GM13976 (cell line): ENCODE data around the gene SH3BP4.

Experiments used
- DNase-seq: peaks from one replicate; pipeline ENCODE4 v3.0.0; 2012; ENCODE audit warnings: low spot score
- CTCF ChIP-seq: IDR thresholded peaks from 2 replicates; pipeline ENCODE4 v1.5.1; 2012; ENCODE audit warnings: borderline replicate concordance, mild to moderate bottlenecking; ENCODE audit not compliant: insufficient read depth; ENCODE audit errors: extremely low read depth, missing control alignments, control extremely low read depth
- in situ Hi-C: fragments of 300-500 bp; cut with MboI; formaldehyde crosslinking; loops from one replicate; pipeline ENCODE4 v1.12.0; 2022; ENCODE audit warnings: low sequenced_read_pairs, mixed read lengths, inconsistent platforms; ENCODE audit not compliant: unreplicated experiment

The SH3BP4 gene

GRCh38 chr2:234995332-234996068 is 43.7 kb downstream of the SH3BP4 start:
- in situ Hi-C loops, result no loop called here
- no peak for DNase-seq
- TF ChIP-seq CTCF, result no peak

- in situ Hi-C loops, result no loop called here
- TF ChIP-seq CTCF, result no peak
Measured at GRCh38 chr2:234996069-234996940, 44.5 kb downstream of the SH3BP4 start.

GRCh38 chr2:234996941-234997270 is 45.1 kb downstream of the SH3BP4 start:
- no peak for DNase-seq
- in situ Hi-C loops, result no loop called here
- TF ChIP-seq CTCF, result no peak

More at GRCh38 chr2:234996069-234996940, 44.5 kb downstream of the SH3BP4 start:
- DNase-seq, result no peak

DNA sequence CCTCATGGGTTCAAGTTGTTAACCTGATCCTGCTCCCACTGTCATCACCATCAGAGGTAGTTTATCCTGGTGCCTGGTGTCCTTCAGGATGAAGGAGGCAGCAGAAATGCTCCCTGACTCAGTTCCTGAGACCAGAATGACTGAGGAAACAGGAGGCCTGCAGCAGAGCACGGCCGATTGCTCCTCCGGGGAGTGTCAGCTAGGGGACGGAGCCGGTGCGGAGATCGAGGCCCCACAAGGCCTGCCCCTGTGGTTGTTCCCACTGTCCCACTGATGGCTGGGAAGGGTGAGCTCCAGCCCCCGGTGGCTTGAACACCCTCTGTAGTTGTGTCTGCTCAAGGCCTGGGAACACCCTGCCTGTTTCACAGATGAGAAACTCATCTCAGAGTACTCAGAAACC is 45.6 kb downstream of the SH3BP4 start:
- DNase-seq, result no peak
- in situ Hi-C loops, result no loop called here
- TF ChIP-seq CTCF, result no peak

DNA sequence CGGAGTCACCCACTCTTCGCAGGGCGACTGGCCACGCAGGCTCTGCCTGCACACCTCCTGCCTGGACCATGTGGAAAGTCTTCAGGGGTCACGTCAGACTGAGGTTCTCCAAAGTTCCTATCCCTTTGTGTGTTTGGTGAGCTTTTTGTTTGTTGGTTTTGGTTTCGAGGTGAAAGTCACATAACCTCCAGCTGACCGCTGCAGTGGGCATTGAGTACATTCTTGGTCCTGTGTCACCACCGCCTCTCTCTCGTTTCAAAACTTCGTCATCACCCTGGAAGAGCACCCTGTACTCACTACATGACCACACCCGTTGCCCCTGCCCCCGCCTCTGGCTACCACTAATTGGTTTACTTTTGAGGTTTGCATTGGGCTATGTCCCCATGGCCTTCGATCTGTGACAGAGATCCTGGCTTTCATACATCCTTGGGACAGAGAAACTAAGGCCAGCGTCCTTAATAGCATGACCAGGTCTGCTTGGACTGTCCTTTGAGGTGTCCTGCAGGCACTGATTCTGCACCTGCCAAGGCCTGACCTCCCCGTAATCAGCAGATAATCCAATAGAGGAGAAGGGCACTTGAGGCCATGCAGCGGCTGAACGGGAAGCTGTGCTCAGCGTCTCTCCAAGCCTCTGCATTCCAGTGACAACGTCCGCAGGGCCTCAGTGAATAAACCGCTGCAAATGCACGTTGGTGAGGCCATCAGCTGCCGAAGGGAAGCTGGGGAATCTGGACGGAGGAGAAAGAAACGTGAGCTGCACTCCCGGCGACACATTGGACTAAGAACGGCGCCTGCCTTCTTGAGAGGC is 46.8 kb downstream of the SH3BP4 start:
- no peak for DNase-seq
- TF ChIP-seq CTCF, result no peak
- in situ Hi-C loops, result no loop called here

DNA sequence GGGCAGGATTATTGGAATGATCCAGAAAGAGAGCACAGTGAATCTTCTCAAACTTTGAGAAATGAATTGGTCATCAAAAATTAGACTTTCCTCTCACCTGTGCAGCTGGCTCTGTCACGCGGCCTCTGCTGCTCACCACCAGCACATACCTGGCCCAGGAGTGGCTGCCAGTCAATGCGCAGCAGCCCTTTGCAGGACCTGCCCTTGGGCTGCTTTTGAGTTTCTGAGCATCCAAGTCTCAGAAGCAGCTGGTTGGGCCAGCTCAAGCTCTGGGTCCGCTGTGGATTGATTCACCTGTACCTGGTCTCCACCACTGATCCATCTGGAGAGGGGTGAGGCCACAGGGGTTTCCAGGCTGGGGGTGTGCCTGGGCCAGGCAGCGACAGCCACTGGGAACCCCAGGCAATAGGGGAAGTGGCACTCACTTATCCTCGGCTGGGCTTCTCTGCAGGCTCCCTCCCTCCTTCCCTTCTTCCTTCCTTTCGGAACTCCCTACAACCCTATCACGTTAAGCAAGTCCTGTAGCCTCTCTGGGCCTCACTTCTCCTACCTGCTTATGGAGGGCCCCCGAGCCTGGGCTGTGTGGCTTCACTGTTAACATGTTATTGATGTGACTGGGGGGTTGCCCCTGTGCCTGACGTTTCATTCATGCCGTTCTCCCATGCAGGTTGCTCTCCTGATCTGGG is 48.1 kb downstream of the SH3BP4 start:
- in situ Hi-C loops, result no loop called here
- no peak for DNase-seq

More for the DNA sequence above, 48.1 kb downstream of the SH3BP4 start:
- TF ChIP-seq CTCF, result no peak
